ENCODE measurements around the gene BCAS4. TPM values are rescaled to one million over a fixed set of nuclear protein-coding genes. Genes with fewer than 3 reads are reported as not detected.
"Not testable (repeated sequence)": the region's sequence is repeated elsewhere in the genome, so short reads cannot be mapped to it uniquely, and the experiment has no call there.

BCAS4 gene
- total RNA-seq, 1 donor from 2014 or later, result 12.2 TPM

DNA sequence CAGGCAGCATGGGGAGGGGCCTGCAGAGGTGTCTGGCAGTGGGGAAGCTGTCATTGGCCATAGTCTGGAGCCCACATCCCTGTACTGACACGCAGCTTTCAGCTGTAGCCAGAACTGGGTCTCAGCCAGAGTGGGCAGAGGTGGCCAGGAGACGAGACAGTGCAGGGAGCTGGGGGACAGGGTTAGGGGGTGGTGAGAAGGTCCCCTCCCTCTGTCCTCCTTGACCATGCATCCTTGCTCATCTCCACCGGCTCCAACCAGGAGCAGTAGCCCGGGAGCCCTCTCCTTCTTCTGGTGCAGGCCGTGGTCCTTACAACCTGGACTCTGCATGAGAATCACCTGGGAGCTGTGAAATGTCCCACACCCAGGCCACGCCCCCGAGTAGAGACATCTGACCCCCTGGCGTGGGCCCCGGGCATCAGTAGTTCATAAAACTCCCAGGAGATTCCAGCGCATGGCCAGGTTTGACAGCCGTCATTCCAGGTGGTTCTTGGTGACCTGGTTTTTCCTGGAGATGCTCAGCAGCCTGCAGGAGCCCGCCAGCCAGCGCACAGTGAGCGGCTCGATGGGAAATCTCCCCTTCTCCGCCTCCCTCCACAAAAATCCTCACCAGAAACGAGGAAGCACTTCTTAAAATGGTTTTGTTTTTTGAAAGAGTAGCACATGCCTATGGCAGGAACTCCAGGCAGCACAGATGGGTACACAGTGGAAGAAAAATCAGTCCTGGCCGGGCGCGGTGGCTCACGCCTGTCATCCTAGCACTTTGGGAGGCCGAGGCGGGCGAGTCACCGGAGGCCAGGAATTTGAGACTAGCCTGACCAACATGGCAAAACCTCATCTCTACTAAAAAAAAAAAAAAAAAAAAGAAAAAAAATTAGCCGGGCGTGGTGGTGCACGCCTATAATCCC lies 80.2 kb downstream of the BCAS4 start:
- DNase-seq (ENCODE audit: low spot score), result no peak

DNA sequence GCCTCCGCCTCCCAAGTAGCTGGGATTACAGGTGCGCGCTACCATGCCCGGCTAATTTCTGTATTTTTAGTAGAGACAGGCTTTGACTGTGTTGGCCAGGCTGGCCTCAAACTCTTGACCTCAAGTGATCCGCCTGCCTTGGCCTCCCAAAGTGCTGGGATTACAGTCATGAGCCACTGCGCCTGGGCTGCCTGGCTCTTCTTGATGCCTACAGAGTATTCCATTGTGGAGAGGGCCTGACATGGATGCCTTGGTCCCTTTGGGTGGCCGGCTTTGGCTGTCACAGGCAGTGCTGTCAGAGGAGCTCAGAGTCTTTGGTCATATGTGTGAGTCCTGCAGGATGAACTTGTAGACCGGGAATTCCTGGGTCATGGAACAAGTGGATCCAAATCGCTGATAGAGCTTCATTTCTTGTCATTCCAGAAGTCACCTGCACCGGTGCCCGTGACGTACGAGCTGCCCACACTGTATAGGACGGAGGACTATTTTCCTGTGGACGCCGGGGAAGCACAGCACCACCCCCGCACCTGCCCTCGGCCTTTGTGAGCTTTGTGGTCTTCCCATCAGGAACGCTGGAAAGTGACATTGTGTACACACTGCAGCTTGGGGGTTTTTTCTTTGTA lies 81.3 kb downstream of the BCAS4 start:
- DNase-seq (ENCODE audit: low spot score), result no peak

GRCh38 chr20:50876816-50877215 lies 82.0 kb downstream of the BCAS4 start:
- DNase-seq (ENCODE audit: low spot score), result no peak

DNA sequence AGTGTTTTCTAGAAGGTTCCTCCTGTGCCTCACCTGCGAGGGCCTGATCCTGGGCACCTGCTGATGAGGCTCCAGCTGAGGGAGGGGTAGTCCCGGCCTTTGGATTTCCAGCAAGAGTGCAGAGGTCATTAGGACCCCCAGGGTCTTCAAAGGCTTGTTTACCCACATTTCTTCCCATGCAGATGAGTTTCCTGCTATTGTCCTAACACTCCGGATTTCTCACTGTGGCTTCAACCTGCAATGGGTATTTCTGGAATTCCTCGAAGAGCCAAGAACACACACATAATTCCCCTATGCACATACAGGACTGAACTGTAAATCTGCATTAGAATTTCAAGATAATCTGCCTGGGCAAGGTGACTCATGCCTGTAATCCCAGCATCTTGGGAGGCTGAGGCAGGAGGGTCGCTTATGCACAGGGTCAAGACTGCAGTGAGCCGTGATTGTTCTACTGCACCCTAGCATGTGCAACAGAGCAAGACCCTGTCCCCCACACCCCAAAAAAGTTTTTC lies 82.4 kb downstream of the BCAS4 start:
- DNase-seq (ENCODE audit: low spot score), result no peak

DNA sequence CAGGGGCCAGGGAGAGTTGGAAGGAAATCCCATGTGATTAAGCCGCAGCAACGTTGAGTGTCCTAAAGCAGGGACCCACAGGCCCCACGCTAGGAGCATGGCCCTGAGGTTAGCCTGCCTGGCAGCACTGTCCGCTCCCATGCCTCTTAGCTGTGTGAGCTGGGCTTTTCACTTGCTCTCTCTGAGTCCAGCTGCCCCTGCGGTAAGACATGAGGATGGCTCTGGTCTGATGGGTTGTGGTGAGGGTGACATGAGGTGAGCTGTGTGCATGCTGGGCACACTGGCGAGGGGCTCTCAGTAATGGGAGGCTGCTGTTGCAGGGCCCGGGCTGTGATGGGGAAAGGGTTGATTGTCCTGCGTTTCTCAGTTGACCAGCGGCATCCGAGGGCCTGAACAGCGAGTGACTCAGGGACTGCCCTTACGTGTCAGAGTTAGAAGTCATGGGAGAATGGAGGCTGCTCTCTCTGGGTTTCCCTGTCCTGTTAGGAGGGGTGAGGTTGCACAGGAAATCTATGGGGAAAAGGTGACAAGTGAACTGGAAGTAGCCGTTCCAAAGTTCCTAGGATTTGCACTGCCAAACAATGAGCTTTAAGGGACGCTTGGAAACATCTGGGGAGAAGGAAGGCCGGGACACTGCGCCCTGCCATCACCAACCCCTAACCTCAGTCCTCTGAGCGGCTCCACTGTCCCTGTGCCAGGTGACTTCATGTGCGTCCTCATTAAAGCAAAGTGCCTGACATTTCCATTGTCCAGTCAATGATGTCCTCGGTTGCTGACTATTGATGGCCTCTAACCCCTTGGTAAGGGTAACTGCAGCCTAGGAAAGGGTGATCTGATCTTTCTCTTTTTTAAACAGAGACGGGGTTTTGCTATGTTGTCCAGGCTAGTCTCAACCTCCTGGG lies 85.0 kb downstream of the BCAS4 start:
- DNase-seq (ENCODE audit: low spot score), result no peak

GRCh38 chr20:50881759-50882424 lies 87.0 kb downstream of the BCAS4 start:
- not testable (repeated sequence) for DNase-seq (ENCODE audit: low spot score)

DNA sequence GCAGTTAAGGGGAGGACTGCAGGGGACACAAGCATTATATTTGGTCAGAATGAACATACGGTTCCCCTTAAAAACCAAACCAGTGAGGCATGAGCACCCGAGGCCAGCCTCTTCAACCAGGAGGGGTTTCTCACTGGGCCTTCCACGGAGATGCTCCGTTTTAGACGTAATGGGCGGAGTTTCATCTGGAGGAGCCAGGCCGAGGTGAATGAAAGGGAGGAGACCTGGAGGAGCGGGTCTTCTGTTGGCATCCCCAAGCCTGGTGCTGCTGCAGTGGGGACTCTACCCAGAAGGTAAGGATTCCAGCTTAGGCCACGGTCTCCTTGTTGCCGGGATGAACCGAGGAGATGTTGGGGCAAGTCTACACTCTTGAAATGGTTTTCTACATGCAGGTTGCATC lies 89.0 kb downstream of the BCAS4 start:
- DNase-seq (ENCODE audit: low spot score), result no peak

GRCh38 chr20:50885068-50885467 lies 90.2 kb downstream of the BCAS4 start:
- DNase-seq (ENCODE audit: low spot score), result no peak

DNA sequence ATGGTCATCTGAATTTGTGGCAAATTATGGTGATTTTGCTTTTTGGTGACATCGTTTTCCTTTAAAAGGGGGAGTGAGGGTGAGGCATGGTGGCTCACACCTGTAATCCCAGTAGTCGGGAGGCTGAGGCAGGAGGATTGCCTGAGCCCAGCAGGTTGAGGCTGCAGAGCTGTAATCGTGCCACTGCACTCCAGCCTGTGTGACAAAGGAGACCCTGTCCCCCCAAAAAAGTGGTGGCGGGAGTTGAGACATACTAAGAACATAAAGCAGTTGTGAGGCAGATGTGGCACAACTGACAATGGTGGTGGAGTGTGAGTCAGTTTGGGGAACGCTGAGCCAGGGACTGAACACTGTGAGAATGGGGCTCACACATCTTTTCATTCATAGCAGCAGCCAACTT lies 90.9 kb downstream of the BCAS4 start:
- no peak for DNase-seq (ENCODE audit: low spot score)

DNA sequence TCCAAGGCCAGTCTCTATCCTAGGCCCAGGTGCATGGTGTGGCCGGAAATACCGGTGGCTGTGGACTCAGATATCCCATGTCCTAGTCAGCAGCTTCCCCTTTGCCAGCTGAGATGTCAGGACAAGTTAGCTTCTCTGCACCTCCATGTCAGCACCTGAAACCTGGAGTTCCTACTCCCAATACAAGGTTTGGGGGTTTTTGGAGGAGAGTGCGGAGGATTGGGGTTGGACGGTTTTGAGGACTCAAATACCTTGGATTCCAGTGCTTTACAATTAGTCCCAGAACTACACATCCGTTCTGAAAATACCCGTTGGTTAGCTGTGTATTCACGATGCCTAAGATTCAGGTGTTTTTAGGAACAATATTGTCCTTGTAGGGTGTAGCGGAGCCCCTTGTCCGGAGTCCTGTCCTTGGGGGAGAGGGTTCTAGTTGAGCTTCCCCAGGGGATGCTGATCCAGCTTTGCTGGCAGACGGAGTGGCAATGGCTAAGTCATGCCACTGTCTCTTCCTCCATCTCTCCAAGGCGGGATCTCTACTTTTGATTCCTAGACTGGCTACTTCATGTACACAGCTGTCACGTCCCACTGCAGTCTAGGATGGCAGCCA lies 91.4 kb downstream of the BCAS4 start:
- DNase-seq (ENCODE audit: low spot score), result no peak

DNA sequence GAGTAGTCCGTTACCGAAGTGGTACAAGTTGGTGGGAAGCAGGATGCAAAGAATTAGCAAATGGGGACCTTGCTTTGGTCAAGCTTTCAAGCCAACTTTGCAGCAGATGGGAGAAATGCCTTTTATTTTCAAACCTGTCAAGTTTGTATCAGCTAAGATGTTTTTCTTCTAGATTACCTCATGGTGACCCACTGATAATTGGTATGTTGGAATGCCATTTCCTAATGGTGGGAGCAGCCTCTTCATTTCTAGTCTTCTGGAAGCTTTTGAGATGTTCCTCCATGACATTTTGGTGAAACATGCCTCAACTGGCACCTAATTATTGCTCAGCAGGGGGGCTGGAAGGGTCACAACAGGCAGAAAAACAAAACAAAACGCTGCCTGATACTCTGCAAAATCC lies 92.7 kb downstream of the BCAS4 start:
- no peak for DNase-seq (ENCODE audit: low spot score)

GRCh38 chr20:50891138-50891537 lies 96.3 kb downstream of the BCAS4 start:
- DNase-seq (ENCODE audit: low spot score), result peak; percentile 35

DNA sequence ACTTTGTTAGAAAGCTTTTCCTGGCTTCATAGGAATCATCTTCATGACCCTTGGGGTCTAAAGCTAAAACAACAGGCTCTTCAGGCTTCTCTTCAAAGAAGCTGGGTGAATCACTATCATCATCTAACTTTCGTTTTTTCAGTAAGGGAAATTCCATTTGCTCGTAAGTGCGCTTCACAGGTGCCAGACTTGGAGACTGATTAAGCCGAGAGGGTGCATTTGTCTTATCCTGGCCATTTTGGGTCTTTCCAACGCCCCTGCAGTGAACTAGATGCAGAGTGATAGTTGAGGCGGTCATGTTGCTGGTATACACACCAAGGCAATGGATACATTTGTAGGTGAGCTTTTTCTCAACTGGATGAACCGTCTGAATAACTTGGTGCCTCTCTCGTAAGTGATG lies 97.5 kb downstream of the BCAS4 start:
- peak; percentile 9 for DNase-seq (ENCODE audit: low spot score)

GRCh38 chr20:50893620-50894019 lies 98.8 kb downstream of the BCAS4 start:
- peak; percentile 24 for DNase-seq (ENCODE audit: low spot score)

DNA sequence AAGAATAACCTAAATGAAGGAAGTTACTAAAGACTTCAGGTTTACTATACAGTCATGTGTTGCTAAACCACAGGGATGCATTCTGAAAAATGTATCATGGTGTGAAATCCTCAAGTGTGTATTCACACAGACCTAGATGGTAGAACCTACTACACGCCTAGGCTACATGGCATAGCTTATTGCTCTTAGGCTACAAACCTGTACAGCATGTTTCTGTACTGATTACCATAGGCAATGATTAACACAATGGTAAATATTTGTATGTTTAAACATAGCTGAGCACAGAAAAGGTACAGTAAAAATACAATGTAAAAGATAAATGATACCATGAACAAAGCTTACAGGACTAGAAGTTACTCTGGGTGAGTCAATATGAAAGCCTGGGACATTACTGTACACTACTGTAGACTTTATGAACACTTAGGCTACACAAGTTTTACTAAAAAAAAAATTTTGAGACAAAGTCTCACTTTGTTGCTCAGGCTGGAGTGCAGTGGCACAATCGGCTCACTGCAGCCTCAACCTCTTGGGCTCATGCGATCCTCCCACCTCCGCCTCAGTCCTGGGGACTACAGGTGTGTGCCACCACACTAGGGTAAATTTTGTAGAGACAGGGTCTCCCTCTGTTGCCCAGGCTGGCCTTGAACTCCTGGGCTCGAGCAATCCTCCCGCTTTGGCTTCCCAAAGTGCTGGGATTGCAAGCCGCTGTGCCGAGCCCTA lies 100.4 kb downstream of the BCAS4 start:
- DNase-seq (ENCODE audit: low spot score), result peak; percentile 31

DNA sequence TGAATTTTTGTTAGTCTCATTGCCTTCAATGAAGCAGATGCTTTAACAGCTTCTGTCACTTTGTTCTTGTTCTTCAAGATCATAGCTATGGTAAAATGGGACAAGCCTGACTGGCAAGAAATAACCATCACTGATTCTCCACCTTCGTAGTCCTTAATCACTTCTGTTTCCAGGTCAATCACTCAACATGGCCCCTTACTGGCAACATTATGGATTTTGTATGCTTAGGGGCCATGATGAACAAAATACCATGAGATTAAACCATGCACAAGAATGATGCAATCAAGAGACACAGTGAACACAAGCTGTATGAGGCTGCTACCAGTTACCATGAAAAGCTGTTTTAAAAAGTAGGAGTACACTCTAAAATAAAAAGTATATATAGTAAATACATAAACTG lies 103.6 kb downstream of the BCAS4 start:
- no peak for DNase-seq (ENCODE audit: low spot score)

- DNase-seq (ENCODE audit: low spot score), result no peak
Measured at GRCh38 chr20:50900261-50900660, 105.4 kb downstream of the BCAS4 start.

GRCh38 chr20:50901301-50901700 lies 106.4 kb downstream of the BCAS4 start:
- DNase-seq (ENCODE audit: low spot score), result no peak

DNA sequence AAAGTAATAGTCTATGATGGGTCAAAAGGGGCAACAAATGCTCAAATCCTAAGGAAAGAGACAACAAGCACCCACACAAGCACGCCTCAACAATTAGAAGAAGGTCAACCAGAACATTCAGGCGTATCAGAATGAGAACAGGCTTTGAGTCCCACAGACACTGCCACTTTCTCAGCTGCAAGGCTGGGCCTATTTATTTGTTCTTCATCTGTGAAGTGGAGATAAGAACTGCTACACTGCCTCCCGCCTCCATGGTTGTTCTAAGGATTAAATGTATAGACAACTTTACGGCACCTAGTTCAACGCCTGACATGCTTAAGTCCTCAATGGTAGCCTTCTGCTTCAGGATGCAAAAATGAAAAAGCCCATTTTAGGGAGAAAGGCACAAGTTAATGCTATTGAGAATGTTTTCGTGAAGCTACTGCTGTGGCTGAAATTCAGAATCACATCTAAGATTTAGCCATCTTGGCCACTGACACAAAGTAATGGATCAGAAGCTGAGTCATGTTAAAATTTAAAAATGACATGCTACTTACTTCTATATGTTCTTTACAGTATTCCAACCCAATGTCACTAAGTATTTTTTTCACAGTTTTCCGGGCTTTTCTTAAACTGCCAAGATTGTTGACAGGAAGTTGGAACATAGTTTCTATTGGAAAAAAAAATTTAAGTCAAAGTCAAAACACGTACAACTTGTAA lies 108.6 kb downstream of the BCAS4 start:
- DNase-seq (ENCODE audit: low spot score), result no peak
